Mesenchymal stem cell (in vitro differentiated cells and primary cell): Measurements from ENCODE around the gene MUC20.
"Not testable (repeated sequence)": the region's sequence is repeated elsewhere in the genome, so short reads cannot be mapped to it uniquely, and the experiment has no call there.

Source experiments
- DNase-seq: peaks from one replicate; pipeline ENCODE4 v3.0.0-alpha.2; 2013
- H2AFZ ChIP-seq: one replicate; pipeline ENCODE4 v1.6.1; 2013; ENCODE audit warnings: low read depth, mild to moderate bottlenecking, control low read depth, inconsistent platforms, low read length, moderate library complexity
- H2AK5ac ChIP-seq: 2 replicates; pipeline ENCODE4 v1.6.1; 2013; ENCODE audit warnings: low read length, moderate library complexity, mild to moderate bottlenecking, inconsistent platforms; ENCODE audit not compliant: severe bottlenecking
- H2BK120ac ChIP-seq: one replicate; pipeline ENCODE4 v1.6.1; 2013; ENCODE audit warnings: low read depth, mild to moderate bottlenecking, inconsistent platforms, low read length, moderate library complexity
- H2BK12ac ChIP-seq, 2 experiments: one replicate each; pipeline ENCODE4 v1.6.1; 2013; ENCODE audit warnings: inconsistent platforms in 2 of 2, low read length in 2 of 2, mild to moderate bottlenecking in 2 of 2, moderate library complexity in 2 of 2, control low read depth in 1 of 2
- H2BK15ac ChIP-seq: one replicate; pipeline ENCODE4 v1.6.1; 2013; ENCODE audit warnings: mild to moderate bottlenecking, low read depth, inconsistent platforms; ENCODE audit not compliant: poor library complexity, severe bottlenecking
- H2BK5ac ChIP-seq: 2 replicates; pipeline ENCODE4 v1.6.1; 2013; ENCODE audit warnings: low read depth, mild to moderate bottlenecking, low read length, control low read depth, inconsistent platforms; ENCODE audit not compliant: poor library complexity, severe bottlenecking
- H3K14ac ChIP-seq, 2 experiments: one replicate each; pipeline ENCODE4 v1.6.1; 2013; ENCODE audit warnings: inconsistent platforms in 2 of 2, low read length in 2 of 2, control low read depth in 1 of 2, mild to moderate bottlenecking in 1 of 2, moderate library complexity in 1 of 2
- H3K18ac ChIP-seq, 2 experiments: one replicate each; pipeline ENCODE4 v1.6.1; 2013; ENCODE audit warnings: inconsistent platforms in 2 of 2, low read length in 2 of 2, control low read depth in 1 of 2, low read depth in 1 of 2, mild to moderate bottlenecking in 1 of 2
- H3K23ac ChIP-seq, 2 experiments: one replicate each; pipeline ENCODE4 v1.6.1; 2013; ENCODE audit warnings: inconsistent platforms in 2 of 2, low read length in 2 of 2, mild to moderate bottlenecking in 2 of 2, moderate library complexity in 2 of 2, control low read depth in 1 of 2
- H3K27ac ChIP-seq: 2 replicates; pipeline ENCODE4 v1.5.1; 2013; ENCODE audit warnings: mild to moderate bottlenecking, moderate library complexity, low read length, control low read depth, inconsistent platforms; ENCODE audit not compliant: poor library complexity, severe bottlenecking
- H3K27me3 ChIP-seq, 2 experiments: 2 replicates each; pipeline versions ENCODE4 v1.6.1 to v1.7.0; 2013; ENCODE audit warnings: low read length in 2 of 2, mild to moderate bottlenecking in 2 of 2, moderate library complexity in 2 of 2, control low read depth in 1 of 2, inconsistent platforms in 1 of 2; ENCODE audit not compliant: control insufficient read depth in 1 of 2, insufficient read depth in 1 of 2
- H3K36me3 ChIP-seq, 2 experiments: 2 replicates each; pipeline versions ENCODE4 v1.6.1 to v1.7.0; 2013; ENCODE audit warnings: low read length in 2 of 2, control low read depth in 1 of 2, inconsistent platforms in 1 of 2, low read depth in 1 of 2, mild to moderate bottlenecking in 1 of 2; ENCODE audit not compliant: insufficient read depth in 2 of 2, control insufficient read depth in 1 of 2
- H3K4ac ChIP-seq, 2 experiments: one replicate each; pipeline ENCODE4 v1.6.1; 2013; ENCODE audit warnings: inconsistent platforms in 2 of 2, low read length in 2 of 2, mild to moderate bottlenecking in 2 of 2, moderate library complexity in 2 of 2, control low read depth in 1 of 2, low read depth in 1 of 2
- H3K4me1 ChIP-seq: 2 replicates; pipeline ENCODE4 v1.6.1; 2013; ENCODE audit warnings: low read depth, low read length, control low read depth; ENCODE audit not compliant: control insufficient read depth, insufficient read depth
- H3K4me2 ChIP-seq: 2 replicates; pipeline ENCODE4 v1.6.1; 2013; ENCODE audit warnings: low read length, mild to moderate bottlenecking, inconsistent platforms; ENCODE audit not compliant: poor library complexity, severe bottlenecking
- H3K4me3 ChIP-seq, 2 experiments: 2 replicates each; pipeline versions ENCODE4 v1.5.1 to v1.7.0; 2013; ENCODE audit warnings: low read length in 2 of 2, mild to moderate bottlenecking in 2 of 2, control low read depth in 1 of 2, low read depth in 1 of 2; ENCODE audit not compliant: insufficient read depth in 1 of 2
- H3K79me1 ChIP-seq: replicated peaks from 2 replicates; pipeline ENCODE4 v1.6.1; 2013; ENCODE audit warnings: mild to moderate bottlenecking, control low read depth, low read length, inconsistent platforms; ENCODE audit not compliant: poor library complexity, severe bottlenecking
- H3K9ac ChIP-seq: 2 replicates; pipeline ENCODE4 v1.7.0; 2013; ENCODE audit warnings: mild to moderate bottlenecking, low read length, moderate library complexity
- H3K9me3 ChIP-seq: 2 replicates; pipeline ENCODE4 v1.7.0; 2013; ENCODE audit warnings: mild to moderate bottlenecking, low read length; ENCODE audit not compliant: control insufficient read depth
- H4K8ac ChIP-seq: one replicate; pipeline ENCODE4 v1.6.1; 2013; ENCODE audit warnings: inconsistent platforms, mild to moderate bottlenecking, low read length, moderate library complexity
- H4K91ac ChIP-seq: one replicate; pipeline ENCODE4 v1.6.1; 2013; ENCODE audit warnings: mild to moderate bottlenecking, low read length, inconsistent platforms
- WGBS: methylation state at CpG from one replicate; pipeline ENCODE4 v1.1.7; 2013; ENCODE audit warnings: mixed read lengths; 5-methylcytosine and 5-hydroxymethylcytosine counted together

MUC20 gene

DNA sequence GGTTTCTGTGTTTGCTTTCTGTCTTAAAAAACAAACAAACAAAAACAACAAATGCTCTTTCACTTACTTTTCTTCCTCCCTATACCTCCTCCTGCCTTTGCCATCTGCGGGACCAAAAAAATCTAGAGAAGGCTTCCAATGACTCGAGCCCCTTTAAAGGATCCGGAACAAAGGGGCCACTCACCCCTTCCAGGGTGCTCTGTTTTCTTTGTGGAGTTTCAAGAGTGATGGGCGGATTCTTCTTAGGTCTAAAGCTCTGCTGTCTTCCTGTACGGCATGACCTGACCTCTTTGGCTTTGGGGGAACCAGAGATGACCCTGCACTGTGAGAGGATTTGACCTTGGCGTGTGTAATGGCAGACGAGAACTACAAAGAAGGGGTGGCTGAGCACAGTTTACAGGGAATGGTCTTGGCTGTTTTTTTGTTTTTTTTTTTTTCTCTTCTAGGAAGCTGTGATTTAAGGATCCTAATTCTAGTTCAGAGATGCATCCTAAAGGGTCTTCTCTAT, 2.2 kb upstream of the MUC20 start:
- no peaks in the 10 kb centered on the region for H3K9me3 ChIP-seq
- WGBS, result 68% methylated on average over 7 of the region's 7 CpGs

DNA sequence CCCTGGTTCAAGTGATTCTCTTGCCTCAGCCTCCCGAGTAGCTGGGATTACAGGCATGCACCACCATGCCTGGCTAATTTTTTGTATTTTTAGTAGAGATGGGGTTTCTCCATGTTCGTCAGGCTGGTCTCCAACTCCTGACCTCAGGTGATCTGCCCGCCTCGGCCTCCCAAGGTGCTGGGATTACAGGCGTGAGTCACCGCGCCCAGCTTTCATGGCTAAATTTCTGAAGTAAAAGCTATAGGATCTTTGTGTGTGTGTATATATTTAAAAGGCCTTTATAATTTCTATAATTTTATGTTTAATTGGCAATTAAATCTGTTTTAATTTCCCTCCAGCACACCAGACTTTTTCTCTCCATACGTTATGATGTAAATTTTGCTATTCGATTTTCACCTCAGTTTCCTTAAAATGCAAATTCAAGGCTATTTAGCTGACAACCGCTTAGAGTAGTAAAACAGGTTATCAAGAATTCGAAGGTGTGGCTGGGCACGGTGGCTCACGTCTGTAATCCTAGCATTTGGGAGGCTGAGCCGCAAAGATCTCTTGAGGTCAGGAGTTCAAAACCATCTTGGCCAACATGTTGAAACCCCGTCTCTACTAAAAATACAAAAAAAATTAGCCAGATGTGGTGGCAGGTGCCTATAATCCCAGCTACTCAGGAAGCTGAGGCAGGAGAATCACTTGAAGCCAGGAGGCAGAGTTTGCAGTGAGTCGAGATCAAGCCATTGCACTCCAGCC, 1.1 kb upstream of the MUC20 start:
- H3K4me1 ChIP-seq, H2BK5ac ChIP-seq, H2AFZ ChIP-seq, H2BK12ac ChIP-seq, H3K23ac ChIP-seq, H4K8ac ChIP-seq, H2BK120ac ChIP-seq, H2AK5ac ChIP-seq, H3K4me3 ChIP-seq, H3K14ac ChIP-seq, H3K9ac ChIP-seq, DNase-seq, H3K27ac ChIP-seq, H3K9me3 ChIP-seq, H3K4ac ChIP-seq, H4K91ac ChIP-seq, H2BK15ac ChIP-seq, H3K4me2 ChIP-seq, H3K79me1 ChIP-seq, H3K18ac ChIP-seq: not testable (repeated sequence)
- peaks cover 22 to 24% of the 10 kb centered on the region in 2 experiments for H3K27me3 ChIP-seq
- 86% methylated on average over 13 of the region's 16 CpGs for WGBS
- peaks cover 0 to 12% of the 10 kb centered on the region in 2 experiments for H3K36me3 ChIP-seq

More for the DNA sequence above, 2.2 kb upstream of the MUC20 start:
- Histone ChIP-seq H2BK15ac (no peak overlapping the region), H4K8ac (no peak overlapping the region), H2BK12ac (no peak overlapping the region), H3K27ac (no peak overlapping the region), H3K4ac (no peak overlapping the region), H3K18ac (no peak overlapping the region), H3K23ac (no peak overlapping the region), H2BK120ac (no peak overlapping the region), H3K4me3 (no peak overlapping the region), H3K4me1 (peaks cover 3% of the 10 kb centered on the region), H2AK5ac (no peak overlapping the region), H3K4me2 (no peak overlapping the region), H3K36me3 (peaks cover 0 to 17% of the 10 kb centered on the region in 2 experiments), H3K14ac (no peak overlapping the region), H3K27me3 (peaks cover 22 to 24% of the 10 kb centered on the region in 2 experiments), H4K91ac (no peak overlapping the region), H2AFZ (no peak overlapping the region), H3K79me1 (no peaks in the 10 kb centered on the region), H2BK5ac (no peak overlapping the region), H3K9ac (no peak overlapping the region)
- no peak for DNase-seq

DNA sequence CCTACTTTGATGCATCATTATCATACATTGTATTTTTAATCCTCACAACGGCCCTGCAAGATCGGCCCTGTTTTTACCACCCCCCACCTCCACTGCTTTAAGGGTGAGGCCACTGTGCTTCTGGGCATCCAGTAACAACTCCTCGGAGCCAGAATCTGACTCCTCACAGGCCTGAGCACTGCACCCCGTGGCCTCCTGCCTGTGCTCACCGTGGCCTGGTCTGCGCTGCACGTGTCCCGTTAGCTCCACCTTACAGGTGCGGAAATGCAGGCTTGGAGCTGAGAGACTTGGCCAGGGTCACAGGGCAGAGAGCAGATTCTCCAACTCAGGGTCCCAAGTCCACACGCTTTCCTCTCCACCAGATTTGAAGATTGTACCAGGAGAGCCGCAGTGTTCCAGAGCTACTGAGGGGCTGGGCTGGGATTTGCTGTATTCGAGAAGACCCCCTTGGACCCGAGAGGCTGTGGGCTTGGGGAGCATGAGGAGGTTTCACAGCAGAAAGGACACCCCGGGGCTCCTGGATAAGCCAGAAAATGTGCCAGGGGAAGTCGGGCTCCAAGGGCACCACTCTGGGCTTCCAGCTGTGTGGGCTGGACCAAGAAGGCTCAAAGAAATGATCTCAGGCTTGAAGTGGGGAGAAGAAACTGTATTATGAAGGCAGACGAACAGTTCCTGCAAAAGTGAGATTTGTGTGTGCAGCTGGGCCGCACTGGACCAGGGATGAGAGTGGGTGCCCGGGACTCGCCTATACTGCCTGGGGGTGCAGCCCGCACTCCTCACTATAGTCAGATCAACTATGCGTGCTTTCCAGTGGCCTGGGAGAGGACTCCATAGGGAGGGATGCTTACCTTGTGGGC, 1.6 kb downstream of the MUC20 start:
- not testable (repeated sequence) for H3K79me1 ChIP-seq, H3K18ac ChIP-seq, H4K91ac ChIP-seq, H2BK5ac ChIP-seq, H3K27ac ChIP-seq, H3K9me3 ChIP-seq, H3K4me2 ChIP-seq, H2BK12ac ChIP-seq, H3K14ac ChIP-seq, H3K4me3 ChIP-seq, H4K8ac ChIP-seq, DNase-seq, H3K36me3 ChIP-seq, H2BK120ac ChIP-seq, H2AK5ac ChIP-seq, H3K4ac ChIP-seq, H3K9ac ChIP-seq, H3K23ac ChIP-seq, H3K4me1 ChIP-seq, H2BK15ac ChIP-seq, H2AFZ ChIP-seq
- 92% methylated on average over 4 of the region's 21 CpGs for WGBS
- H3K27me3 ChIP-seq, result peaks cover 15 to 29% of the 10 kb centered on the region in 2 experiments

DNA sequence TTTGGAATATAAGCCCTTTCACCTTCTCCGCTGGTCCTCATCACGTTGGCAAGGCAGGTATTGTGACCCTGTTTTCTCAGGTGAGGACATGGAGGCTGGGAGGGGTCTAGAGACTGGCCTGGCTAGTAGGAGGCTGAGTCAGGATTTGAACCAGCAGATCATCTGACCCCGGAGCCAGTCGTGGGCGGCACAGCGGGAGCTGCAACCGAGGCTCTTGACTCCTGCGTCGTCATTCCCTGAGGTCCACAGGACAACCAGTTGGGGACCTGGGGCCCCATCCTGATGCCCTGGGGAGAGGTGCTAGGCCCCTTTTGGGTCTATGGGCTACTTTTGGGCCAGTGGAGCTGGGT, 2.2 kb downstream of the MUC20 start:
- not testable (repeated sequence) for H3K9ac ChIP-seq, H2BK120ac ChIP-seq, H3K4me3 ChIP-seq, H2AFZ ChIP-seq, H2BK12ac ChIP-seq, H2AK5ac ChIP-seq, H3K18ac ChIP-seq, H3K14ac ChIP-seq, H4K91ac ChIP-seq, H3K79me1 ChIP-seq, DNase-seq, H3K23ac ChIP-seq, H2BK5ac ChIP-seq, H2BK15ac ChIP-seq, H4K8ac ChIP-seq, H3K27ac ChIP-seq, H3K4me2 ChIP-seq, H3K4me1 ChIP-seq, H3K9me3 ChIP-seq, H3K36me3 ChIP-seq, H3K4ac ChIP-seq
- WGBS, result no CpG with 5 or more reads among the region's 9 CpGs
- peaks cover 11 to 25% of the 10 kb centered on the region in 2 experiments for H3K27me3 ChIP-seq
